ENCODE data around the gene ADARB2.

Gene ADARB2

GRCh38 chr10:1294748-1295147, 442.6 kb downstream of the ADARB2 start:
- H3K27me3 Mint-ChIP-seq, result peaks cover 7% of the 10 kb centered on the region
- no peaks in the 10 kb centered on the region for H3K36me3 Mint-ChIP-seq
- H3K27ac Mint-ChIP-seq, result no peak overlapping the region
- H3K4me3 Mint-ChIP-seq, result no peak overlapping the region
- H3K9me3 Mint-ChIP-seq, result no peaks in the 10 kb centered on the region
- H3K4me1 Mint-ChIP-seq, result peaks cover 4% of the 10 kb centered on the region

- H3K4me3 Mint-ChIP-seq, result no peak overlapping the region
- H3K27me3 Mint-ChIP-seq, result peaks cover 4% of the 10 kb centered on the region
- H3K9me3 Mint-ChIP-seq, result no peaks in the 10 kb centered on the region
- H3K36me3 Mint-ChIP-seq, result no peaks in the 10 kb centered on the region
- peaks cover under 1% of the 10 kb centered on the region for H3K4me1 Mint-ChIP-seq
- H3K27ac Mint-ChIP-seq, result no peak overlapping the region
These were observed 443.5 kb downstream of the ADARB2 start for GRCh38 chr10:1293636-1294435.

- no peaks in the 10 kb centered on the region for H3K36me3 Mint-ChIP-seq
- peaks cover 4% of the 10 kb centered on the region for H3K27me3 Mint-ChIP-seq
- no peak overlapping the region for H3K27ac Mint-ChIP-seq
- no peak overlapping the region for H3K4me3 Mint-ChIP-seq
- H3K9me3 Mint-ChIP-seq, result no peaks in the 10 kb centered on the region
- H3K4me1 Mint-ChIP-seq, result no peaks in the 10 kb centered on the region
These were observed 444.2 kb downstream of the ADARB2 start for GRCh38 chr10:1293157-1293556.

DNA sequence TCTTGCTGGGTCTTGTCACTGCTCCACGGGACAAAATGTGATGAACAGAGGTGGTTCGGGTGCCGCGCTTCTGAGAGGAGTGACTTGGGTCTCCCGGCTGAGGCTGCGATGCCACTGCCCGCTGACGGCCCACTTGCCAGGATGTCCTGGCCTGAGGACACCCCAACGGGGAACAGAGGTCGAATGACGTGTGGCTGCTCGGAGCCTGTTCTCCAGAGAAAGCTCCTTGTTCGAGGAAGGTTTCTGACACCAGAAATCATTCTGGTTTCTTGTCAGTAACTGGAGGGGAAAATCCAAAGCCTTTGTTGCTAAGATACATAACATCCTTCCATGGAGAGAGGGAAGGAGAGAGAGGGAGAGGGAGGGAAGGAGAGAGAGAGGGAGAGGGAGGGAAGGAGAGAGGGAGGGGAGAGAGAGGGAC, 444.7 kb downstream of the ADARB2 start:
- no peaks in the 10 kb centered on the region for H3K9me3 Mint-ChIP-seq
- H3K4me3 Mint-ChIP-seq, result no peak overlapping the region
- H3K27me3 Mint-ChIP-seq, result peaks cover 4% of the 10 kb centered on the region
- H3K4me1 Mint-ChIP-seq, result peaks cover 5% of the 10 kb centered on the region
- no peaks in the 10 kb centered on the region for H3K36me3 Mint-ChIP-seq
- no peak overlapping the region for H3K27ac Mint-ChIP-seq

- no peaks in the 10 kb centered on the region for H3K9me3 Mint-ChIP-seq
- peaks cover 5% of the 10 kb centered on the region for H3K4me1 Mint-ChIP-seq
- no peaks in the 10 kb centered on the region for H3K36me3 Mint-ChIP-seq
- H3K4me3 Mint-ChIP-seq, result no peak overlapping the region
- peaks cover 4% of the 10 kb centered on the region for H3K27me3 Mint-ChIP-seq
- no peak overlapping the region for H3K27ac Mint-ChIP-seq
These were observed 445.9 kb downstream of the ADARB2 start for GRCh38 chr10:1291178-1292090.

DNA sequence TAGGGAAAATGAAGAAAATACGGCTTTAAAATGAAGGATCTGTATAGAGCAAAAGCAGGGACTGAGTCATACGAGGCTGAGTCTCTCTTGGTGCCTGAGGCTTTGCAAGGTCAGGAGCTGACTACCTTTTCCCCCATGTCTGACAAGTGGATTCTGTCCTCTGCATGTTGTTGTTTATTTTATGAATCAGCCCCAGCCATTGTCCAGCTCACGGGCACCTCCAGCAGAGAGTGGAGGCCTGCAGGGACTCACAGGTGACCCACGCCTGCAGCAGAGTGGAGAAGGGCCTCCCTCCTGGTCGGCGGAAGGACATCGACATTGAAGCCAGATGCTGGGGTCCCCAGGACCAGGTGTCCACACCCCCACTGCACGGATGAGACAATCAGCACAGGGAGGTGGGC, 447.3 kb downstream of the ADARB2 start:
- peaks cover 5% of the 10 kb centered on the region for H3K4me1 Mint-ChIP-seq
- no peak overlapping the region for H3K4me3 Mint-ChIP-seq
- H3K27ac Mint-ChIP-seq, result no peak overlapping the region

GRCh38 chr10:1289591-1289990, 447.7 kb downstream of the ADARB2 start:
- no peaks in the 10 kb centered on the region for H3K36me3 Mint-ChIP-seq
- H3K4me1 Mint-ChIP-seq, result peaks cover 5% of the 10 kb centered on the region
- H3K27me3 Mint-ChIP-seq, result peaks cover 4% of the 10 kb centered on the region
- H3K4me3 Mint-ChIP-seq, result no peak overlapping the region
- no peaks in the 10 kb centered on the region for H3K9me3 Mint-ChIP-seq
- peak overlapping the region; percentile 65 for H3K27ac Mint-ChIP-seq

More for the DNA sequence above, 447.3 kb downstream of the ADARB2 start:
- Mint-ChIP-seq H3K36me3 (no peaks in the 10 kb centered on the region), H3K27me3 (peaks cover 4% of the 10 kb centered on the region), H3K9me3 (no peaks in the 10 kb centered on the region)

DNA sequence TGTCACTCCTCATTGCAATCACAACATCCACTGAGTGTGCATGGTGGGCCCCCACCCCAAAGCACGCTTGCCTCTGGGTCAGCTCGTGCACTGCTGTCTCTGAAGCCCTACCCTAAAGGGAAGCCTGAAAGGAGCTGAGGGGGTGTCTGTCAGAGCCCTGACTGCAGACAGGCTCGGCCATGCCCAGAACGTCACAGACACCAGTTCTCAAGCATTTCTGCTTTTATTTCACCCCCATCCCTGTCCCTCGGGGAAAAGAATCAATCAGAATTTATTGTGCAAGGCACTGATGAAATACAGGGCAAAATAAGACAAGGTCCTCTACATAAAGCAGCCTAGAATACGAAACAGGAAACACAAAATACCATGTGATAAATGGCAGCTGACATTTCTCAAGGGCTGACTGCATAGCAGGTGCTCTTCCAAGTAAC, 449.3 kb downstream of the ADARB2 start:
- Mint-ChIP-seq H3K4me1 (peaks cover 5% of the 10 kb centered on the region), H3K27me3 (peaks cover 2% of the 10 kb centered on the region), H3K4me3 (no peak overlapping the region), H3K36me3 (no peaks in the 10 kb centered on the region), H3K9me3 (no peaks in the 10 kb centered on the region), H3K27ac (no peak overlapping the region)

GRCh38 chr10:1287487-1287886, 449.8 kb downstream of the ADARB2 start:
- Mint-ChIP-seq H3K36me3 (no peaks in the 10 kb centered on the region), H3K27ac (no peak overlapping the region), H3K4me1 (peaks cover 5% of the 10 kb centered on the region), H3K27me3 (peaks cover under 1% of the 10 kb centered on the region), H3K4me3 (no peak overlapping the region), H3K9me3 (no peaks in the 10 kb centered on the region)

DNA sequence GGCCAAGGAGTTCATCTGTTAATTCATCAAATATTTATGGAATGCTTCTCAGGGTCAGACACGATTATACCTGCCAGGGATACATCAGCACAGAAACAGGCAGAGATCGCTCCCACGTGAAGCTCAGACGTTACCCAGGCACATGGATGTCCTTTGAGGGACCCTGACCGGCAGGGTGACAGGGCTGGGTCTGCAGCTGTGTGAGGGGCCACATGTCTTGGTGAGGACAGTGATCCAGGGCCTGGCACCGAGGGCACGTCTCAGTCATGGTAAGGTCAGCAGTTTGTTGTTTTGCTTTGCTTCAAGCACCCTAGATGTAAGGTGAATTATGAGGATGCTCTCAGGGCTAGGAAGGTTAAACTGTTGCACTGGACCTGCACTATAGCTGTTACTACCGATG, 453.2 kb downstream of the ADARB2 start:
- Mint-ChIP-seq H3K27me3 (no peaks in the 10 kb centered on the region), H3K27ac (no peak overlapping the region), H3K4me1 (peaks cover 5% of the 10 kb centered on the region), H3K36me3 (no peaks in the 10 kb centered on the region), H3K9me3 (no peaks in the 10 kb centered on the region), H3K4me3 (no peak overlapping the region)

DNA sequence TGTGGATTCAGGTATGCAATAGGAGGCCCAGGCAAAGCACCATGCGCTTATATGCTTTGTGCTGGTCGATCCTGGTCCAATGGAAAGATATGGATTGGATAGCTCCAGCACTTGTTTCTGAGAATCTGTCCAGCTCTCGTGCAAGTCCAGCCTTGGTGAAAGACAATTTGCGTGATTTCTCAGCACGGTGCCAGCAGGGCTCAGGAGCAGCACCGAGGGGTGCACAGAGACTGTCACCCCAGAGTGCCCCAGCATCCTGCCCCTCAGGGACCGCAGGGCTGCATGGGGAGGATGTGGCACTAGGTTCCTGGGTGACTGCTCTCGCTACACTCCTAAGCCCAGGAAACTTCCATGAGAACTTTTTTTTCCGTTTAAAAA, 455.9 kb downstream of the ADARB2 start:
- Mint-ChIP-seq H3K27ac (no peak overlapping the region), H3K27me3 (no peaks in the 10 kb centered on the region), H3K4me3 (no peak overlapping the region), H3K36me3 (no peaks in the 10 kb centered on the region), H3K4me1 (no peaks in the 10 kb centered on the region), H3K9me3 (no peaks in the 10 kb centered on the region)

GRCh38 chr10:1280466-1281404, 456.6 kb downstream of the ADARB2 start:
- no peaks in the 10 kb centered on the region for H3K9me3 Mint-ChIP-seq
- H3K4me1 Mint-ChIP-seq, result no peaks in the 10 kb centered on the region
- H3K36me3 Mint-ChIP-seq, result no peaks in the 10 kb centered on the region
- H3K27me3 Mint-ChIP-seq, result no peaks in the 10 kb centered on the region
- peak overlapping the region; percentile 43 for H3K27ac Mint-ChIP-seq
- no peak overlapping the region for H3K4me3 Mint-ChIP-seq

- Mint-ChIP-seq H3K36me3 (no peaks in the 10 kb centered on the region), H3K4me1 (no peaks in the 10 kb centered on the region), H3K27me3 (no peaks in the 10 kb centered on the region), H3K27ac (no peak overlapping the region), H3K9me3 (no peaks in the 10 kb centered on the region), H3K4me3 (no peak overlapping the region)
These were observed 459.0 kb downstream of the ADARB2 start for GRCh38 chr10:1278306-1278705.

- H3K36me3 Mint-ChIP-seq, result no peaks in the 10 kb centered on the region
- H3K9me3 Mint-ChIP-seq, result no peaks in the 10 kb centered on the region
- no peak overlapping the region for H3K27ac Mint-ChIP-seq
- no peak overlapping the region for H3K4me3 Mint-ChIP-seq
- H3K4me1 Mint-ChIP-seq, result no peaks in the 10 kb centered on the region
- no peaks in the 10 kb centered on the region for H3K27me3 Mint-ChIP-seq
These were observed 462.4 kb downstream of the ADARB2 start for GRCh38 chr10:1274701-1275544.
